Measurements from ENCODE around the gene FNDC5.

DNA sequence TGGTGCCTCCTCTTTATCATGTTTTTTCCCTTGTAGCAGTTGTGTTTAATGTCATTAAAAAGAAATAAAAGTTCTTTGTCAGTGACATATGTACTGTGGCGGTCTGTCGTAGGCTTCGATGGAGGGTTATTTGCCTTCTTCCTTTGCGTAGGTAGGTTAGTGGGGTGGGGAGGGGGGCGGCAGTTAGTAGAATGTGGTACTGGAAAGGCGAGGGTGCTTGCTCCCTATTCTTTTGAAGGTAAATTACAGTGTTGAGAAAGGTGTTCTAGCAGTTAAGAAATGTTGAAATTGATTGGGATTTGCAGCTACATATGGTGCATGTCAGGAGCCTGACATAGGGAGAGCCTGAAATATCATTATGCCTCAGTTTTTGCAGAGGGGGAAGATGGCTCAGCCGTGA is 11.9 kb downstream of the FNDC5 start:
- TF ChIP-seq, protein P1, sequence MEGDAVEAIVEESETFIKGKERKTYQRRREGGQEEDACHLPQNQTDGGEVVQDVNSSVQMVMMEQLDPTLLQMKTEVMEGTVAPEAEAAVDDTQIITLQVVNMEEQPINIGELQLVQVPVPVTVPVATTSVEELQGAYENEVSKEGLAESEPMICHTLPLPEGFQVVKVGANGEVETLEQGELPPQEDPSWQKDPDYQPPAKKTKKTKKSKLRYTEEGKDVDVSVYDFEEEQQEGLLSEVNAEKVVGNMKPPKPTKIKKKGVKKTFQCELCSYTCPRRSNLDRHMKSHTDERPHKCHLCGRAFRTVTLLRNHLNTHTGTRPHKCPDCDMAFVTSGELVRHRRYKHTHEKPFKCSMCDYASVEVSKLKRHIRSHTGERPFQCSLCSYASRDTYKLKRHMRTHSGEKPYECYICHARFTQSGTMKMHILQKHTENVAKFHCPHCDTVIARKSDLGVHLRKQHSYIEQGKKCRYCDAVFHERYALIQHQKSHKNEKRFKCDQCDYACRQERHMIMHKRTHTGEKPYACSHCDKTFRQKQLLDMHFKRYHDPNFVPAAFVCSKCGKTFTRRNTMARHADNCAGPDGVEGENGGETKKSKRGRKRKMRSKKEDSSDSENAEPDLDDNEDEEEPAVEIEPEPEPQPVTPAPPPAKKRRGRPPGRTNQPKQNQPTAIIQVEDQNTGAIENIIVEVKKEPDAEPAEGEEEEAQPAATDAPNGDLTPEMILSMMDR (IDR thresholded peaks at IDR 0.05): no peak
- no peak for TF ChIP-seq EZH2phosphoT487 (IDR thresholded peaks at IDR 0.05)
